Measurements from ENCODE around the gene TECPR1.
A peak's percentile ranks its signal among the peaks of the same experiment; 100 is the strongest.

Gene TECPR1

GRCh38 chr7:98175260-98175940 lies 76.6 kb downstream of the TECPR1 start:
- no peak for DNase-seq
- intact Hi-C loops (cut with DNase I): no loop called here

DNA sequence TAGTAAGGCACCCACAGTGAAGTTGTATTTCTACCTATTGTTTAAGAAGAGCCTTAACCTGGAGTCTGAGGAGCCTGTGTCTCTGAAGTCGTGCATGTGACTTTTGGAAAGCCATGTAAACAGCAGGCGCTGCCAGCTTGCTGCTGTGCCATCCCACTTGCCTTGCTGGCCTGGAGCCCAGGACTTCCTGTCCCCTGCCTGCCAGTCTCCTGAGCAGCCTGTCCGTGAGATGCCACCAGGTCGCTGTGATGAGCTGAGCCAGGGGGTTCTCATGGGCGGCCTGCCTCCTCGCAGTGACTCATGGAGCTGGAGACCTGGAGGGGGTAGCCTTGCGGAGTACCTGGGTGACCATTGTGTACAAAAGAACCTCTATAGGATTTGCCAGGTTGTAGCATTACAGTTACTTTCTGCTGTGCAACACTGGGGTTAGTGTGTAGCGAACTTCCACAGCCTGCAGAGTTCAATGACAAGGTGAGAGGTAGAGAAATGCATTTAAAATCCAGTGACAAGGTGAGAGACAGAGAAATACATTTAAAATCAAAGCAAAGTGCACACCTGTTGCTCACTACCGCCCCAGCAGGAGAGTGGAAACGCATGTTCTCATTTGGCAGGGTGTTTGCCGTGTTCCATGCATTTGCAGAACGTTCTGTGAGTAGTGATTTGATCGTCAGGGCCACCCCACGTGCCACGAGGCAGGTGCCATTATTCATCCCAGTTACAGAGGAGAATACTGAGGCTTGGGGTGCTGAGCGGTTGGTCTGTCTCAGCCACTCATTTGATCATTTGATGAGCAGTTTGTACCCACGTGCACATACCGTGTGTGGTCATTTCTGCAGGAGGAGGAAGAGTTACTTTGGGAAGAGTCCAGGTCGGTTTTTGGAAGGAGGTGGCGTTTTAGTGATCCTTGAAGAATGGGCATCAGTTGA lies 77.4 kb downstream of the TECPR1 start:
- DNase-seq: peak in 2 of 10 donors; percentile 42 to 82
- intact Hi-C loops (cut with DNase I): no loop called here

DNA sequence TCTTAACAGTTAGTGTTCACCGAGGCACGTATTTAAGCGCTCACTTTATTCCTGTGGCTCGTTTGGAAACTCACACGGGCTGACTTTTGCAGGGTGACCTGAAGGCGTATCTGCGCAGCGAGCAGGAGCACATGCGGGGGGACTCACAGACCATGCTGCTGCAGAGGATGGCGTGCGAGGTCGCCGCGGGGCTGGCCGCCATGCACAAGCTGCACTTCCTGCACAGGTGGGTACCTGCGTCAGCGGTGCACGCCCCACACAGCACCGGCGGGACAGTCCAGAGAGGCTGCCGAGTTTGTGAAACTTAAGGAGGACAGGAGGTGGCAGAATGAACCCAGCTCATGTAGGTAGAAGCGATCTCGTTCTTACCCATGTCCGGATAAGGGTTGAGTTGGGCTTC lies 80.6 kb downstream of the TECPR1 start:
- intact Hi-C loops (cut with DNase I): no loop called here
- peak in 1 of 10 donors; percentile 77 for DNase-seq

DNA sequence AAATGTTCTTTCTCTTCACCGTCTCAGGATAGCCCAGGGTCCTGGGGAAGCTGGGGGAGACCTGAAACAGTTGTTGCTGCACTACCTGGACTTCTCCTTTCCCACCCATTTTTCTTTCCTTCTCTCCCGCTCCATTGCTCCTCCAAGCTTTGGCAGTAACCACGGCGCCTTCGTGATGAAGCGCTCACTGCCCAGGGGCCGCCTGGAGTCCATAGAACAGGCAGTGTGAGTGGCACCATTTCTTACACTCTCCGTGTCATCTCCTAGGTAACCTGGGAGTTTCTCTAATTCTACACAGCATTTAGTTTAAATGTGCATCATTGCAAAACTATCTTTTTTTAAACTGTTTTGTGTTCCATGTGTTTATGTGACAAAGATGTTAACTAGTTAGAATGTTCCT lies 81.1 kb downstream of the TECPR1 start:
- peak in 2 of 10 donors; percentile 82 to 84 for DNase-seq
- intact Hi-C loops (cut with DNase I): no loop called here

GRCh38 chr7:98168904-98169621 lies 83.0 kb downstream of the TECPR1 start:
- DNase-seq: no peak
- intact Hi-C loops (cut with DNase I): loop anchor here (1.0 kb wide), 1 partner anchor 148 kb away; no protein-coding TSS in a partner anchor

- peak in 8 of 10 donors; percentile 58 to 93 (median 70) for DNase-seq
- intact Hi-C loops (cut with DNase I): loop anchor here (1.0 kb wide), 1 partner anchor 147 kb away; no protein-coding TSS in a partner anchor
These were observed 83.7 kb downstream of the TECPR1 start for GRCh38 chr7:98168181-98168903.

- intact Hi-C loops (cut with DNase I): loop anchor here (1.0 kb wide), 1 partner anchor 146 kb away; no protein-coding TSS in a partner anchor
- DNase-seq: peak in 1 of 10 donors; percentile 71
These were observed 84.4 kb downstream of the TECPR1 start for GRCh38 chr7:98167653-98168052.

- intact Hi-C loops (cut with DNase I): loop anchor here (1.0 kb wide), 1 partner anchor 60 kb away; the partner anchor contains the start of gene LMTK2
- DNase-seq: no peak
These were observed 85.4 kb downstream of the TECPR1 start for GRCh38 chr7:98166668-98166970.

DNA sequence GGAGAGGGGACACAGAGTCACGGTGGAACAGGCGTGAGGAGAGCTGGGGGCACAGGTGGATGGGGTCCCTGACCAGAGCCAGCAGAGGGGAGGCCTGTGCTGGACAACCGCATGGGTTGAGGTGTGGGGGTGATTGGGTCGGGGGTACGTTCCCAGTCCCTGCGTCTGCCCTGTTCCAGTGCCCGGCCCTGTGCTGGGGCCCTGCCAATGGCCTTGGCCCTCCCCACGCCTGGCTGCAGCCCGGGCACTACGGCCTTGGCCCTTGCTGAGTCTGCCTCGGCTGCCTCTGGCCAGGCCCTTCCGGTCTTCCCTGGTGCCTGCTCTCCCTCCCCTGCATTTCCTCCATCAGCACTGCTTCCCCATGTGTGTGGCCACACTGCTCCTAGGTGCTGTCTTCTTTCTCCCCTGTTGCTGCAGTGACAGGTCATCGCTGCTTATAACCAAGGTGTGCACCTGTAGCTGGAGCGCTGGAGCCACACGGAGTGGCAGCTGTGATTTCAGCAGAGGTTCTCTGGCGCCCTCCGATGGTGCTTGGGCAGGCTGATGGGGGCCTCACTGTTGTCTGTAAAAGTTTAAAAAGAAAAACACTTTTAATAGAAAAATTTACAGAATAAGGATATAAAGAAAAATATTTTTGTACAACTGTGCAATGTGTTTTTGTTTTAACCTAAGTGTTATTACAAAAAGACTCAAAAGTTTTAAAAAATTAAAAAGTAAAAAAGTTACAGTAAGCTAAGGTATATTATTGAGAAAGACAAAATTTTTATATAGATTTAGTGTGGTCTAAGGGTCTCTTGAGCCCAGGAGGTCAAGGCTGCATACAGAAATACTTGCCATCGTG lies 86.0 kb downstream of the TECPR1 start:
- DNase-seq: peak in 9 of 10 donors; percentile 57 to 94 (median 68)
- intact Hi-C loops (cut with DNase I): loop anchor here (1.0 kb wide), 1 partner anchor 60 kb away; the partner anchor contains the start of gene LMTK2

All from posterior cingulate gyrus (tissue), 11 donors.